ENCODE measurements around the gene EIF6.

DNA sequence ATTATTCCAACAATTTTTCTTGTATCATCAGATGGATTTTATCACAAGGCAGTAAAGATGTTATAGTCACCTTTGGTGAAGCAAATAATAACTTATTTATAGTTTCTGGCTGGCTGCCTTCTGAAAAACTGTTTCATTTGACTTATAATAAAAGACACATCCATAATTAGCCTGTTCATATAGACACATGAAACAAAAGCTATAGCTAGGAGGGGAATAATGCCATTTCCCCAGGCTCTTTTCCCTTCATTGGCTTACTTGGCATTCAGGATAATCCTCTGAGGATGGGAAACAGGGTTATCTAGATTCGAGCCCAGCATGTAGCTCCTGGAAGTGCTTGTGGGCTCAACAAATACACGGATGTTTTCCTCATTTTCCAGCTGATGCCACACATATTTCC is 40.6 kb downstream of the EIF6 start:
- TF ChIP-seq, protein P1, sequence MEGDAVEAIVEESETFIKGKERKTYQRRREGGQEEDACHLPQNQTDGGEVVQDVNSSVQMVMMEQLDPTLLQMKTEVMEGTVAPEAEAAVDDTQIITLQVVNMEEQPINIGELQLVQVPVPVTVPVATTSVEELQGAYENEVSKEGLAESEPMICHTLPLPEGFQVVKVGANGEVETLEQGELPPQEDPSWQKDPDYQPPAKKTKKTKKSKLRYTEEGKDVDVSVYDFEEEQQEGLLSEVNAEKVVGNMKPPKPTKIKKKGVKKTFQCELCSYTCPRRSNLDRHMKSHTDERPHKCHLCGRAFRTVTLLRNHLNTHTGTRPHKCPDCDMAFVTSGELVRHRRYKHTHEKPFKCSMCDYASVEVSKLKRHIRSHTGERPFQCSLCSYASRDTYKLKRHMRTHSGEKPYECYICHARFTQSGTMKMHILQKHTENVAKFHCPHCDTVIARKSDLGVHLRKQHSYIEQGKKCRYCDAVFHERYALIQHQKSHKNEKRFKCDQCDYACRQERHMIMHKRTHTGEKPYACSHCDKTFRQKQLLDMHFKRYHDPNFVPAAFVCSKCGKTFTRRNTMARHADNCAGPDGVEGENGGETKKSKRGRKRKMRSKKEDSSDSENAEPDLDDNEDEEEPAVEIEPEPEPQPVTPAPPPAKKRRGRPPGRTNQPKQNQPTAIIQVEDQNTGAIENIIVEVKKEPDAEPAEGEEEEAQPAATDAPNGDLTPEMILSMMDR (IDR thresholded peaks at IDR 0.05): no peak
- no peak for TF ChIP-seq POLR2A (IDR thresholded peaks at IDR 0.05)

Measured in esophagus squamous epithelium (tissue), 4 donors.